Ovary (tissue), 3 donors: ENCODE data around the gene DAPL1.

ENCODE experiments used
- POLR2A ChIP-seq: fragments of 450-650 bp; IDR thresholded peaks from one replicate; pipeline ENCODE4 v1.6.1; 2017; ENCODE audit warnings: antibody characterized with exemption, mild to moderate bottlenecking, moderate library complexity
- TF ChIP-seq, protein P1 (sequence below), 3 donors: fragments of 450-650 bp in 2 of 3; fragments of 200-600 bp in 1 of 3; IDR thresholded peaks; one replicate each; pipeline versions ENCODE4 v1.5.1 to v1.8.0; 2016 to 2022; ENCODE audit warnings: antibody characterized with exemption in 3 of 3, mild to moderate bottlenecking in 1 of 3
- donor health status: DM: no; HTN: no; CAD: no.

- TF ChIP-seq POLR2A, result no peak
- TF ChIP-seq, protein P1, sequence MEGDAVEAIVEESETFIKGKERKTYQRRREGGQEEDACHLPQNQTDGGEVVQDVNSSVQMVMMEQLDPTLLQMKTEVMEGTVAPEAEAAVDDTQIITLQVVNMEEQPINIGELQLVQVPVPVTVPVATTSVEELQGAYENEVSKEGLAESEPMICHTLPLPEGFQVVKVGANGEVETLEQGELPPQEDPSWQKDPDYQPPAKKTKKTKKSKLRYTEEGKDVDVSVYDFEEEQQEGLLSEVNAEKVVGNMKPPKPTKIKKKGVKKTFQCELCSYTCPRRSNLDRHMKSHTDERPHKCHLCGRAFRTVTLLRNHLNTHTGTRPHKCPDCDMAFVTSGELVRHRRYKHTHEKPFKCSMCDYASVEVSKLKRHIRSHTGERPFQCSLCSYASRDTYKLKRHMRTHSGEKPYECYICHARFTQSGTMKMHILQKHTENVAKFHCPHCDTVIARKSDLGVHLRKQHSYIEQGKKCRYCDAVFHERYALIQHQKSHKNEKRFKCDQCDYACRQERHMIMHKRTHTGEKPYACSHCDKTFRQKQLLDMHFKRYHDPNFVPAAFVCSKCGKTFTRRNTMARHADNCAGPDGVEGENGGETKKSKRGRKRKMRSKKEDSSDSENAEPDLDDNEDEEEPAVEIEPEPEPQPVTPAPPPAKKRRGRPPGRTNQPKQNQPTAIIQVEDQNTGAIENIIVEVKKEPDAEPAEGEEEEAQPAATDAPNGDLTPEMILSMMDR (IDR thresholded peaks at IDR 0.05), result no peak
These were observed 18.9 kb upstream of the DAPL1 start for GRCh38 chr2:158776231-158776630.
